H9 (cell line): ENCODE measurements around the gene B4GALNT2. TPM values are rescaled to one million over a fixed set of nuclear protein-coding genes. Genes with fewer than 3 reads are reported as not detected.

Source experiments
- DNase-seq: peaks from one replicate; pipeline ENCODE4 v3.0.0-alpha.2; 2017
- H2AFZ ChIP-seq: one replicate; pipeline ENCODE4 v1.6.1; 2013; ENCODE audit warnings: mild to moderate bottlenecking, low read length, control low read depth, moderate library complexity
- H2AK5ac ChIP-seq: 2 replicates; pipeline ENCODE4 v1.6.1; 2013; ENCODE audit warnings: low read length, control low read depth, mixed read lengths; ENCODE audit not compliant: insufficient read length
- H2BK120ac ChIP-seq: one replicate; pipeline ENCODE4 v1.6.1; 2013; ENCODE audit warnings: low read depth, mild to moderate bottlenecking, low read length, control low read depth, inconsistent platforms; ENCODE audit not compliant: poor library complexity, severe bottlenecking
- H2BK12ac ChIP-seq: 2 replicates; pipeline ENCODE4 v1.6.1; 2013; ENCODE audit warnings: low read length, control low read depth, mixed read lengths, low read depth; ENCODE audit not compliant: insufficient read length
- H2BK15ac ChIP-seq: 2 replicates; pipeline ENCODE4 v1.6.1; 2013; ENCODE audit warnings: low read depth, low read length, control low read depth
- H2BK20ac ChIP-seq: one replicate; pipeline ENCODE4 v1.6.1; 2013; ENCODE audit warnings: low read depth, mild to moderate bottlenecking, low read length, control low read depth, inconsistent platforms; ENCODE audit not compliant: poor library complexity, severe bottlenecking
- H2BK5ac ChIP-seq: 2 replicates; pipeline ENCODE4 v1.6.1; 2013; ENCODE audit warnings: low read length, control low read depth, mixed read lengths; ENCODE audit not compliant: insufficient read length
- H3K14ac ChIP-seq: 2 replicates; pipeline ENCODE4 v1.6.1; 2013; ENCODE audit warnings: low read length, control low read depth; ENCODE audit not compliant: insufficient read depth
- H3K18ac ChIP-seq: 2 replicates; pipeline ENCODE4 v1.6.1; 2013; ENCODE audit warnings: low read depth, mild to moderate bottlenecking, mixed read lengths, low read length, control low read depth; ENCODE audit not compliant: insufficient read length
- H3K23ac ChIP-seq: 2 replicates; pipeline ENCODE4 v1.6.1; 2013; ENCODE audit warnings: low read length, control low read depth, mixed read lengths, low read depth; ENCODE audit not compliant: insufficient read length
- H3K23me2 ChIP-seq: 2 replicates; pipeline ENCODE4 v1.6.1; 2013; ENCODE audit warnings: low read depth, mild to moderate bottlenecking, mixed read lengths, low read length, control low read depth; ENCODE audit not compliant: insufficient read length, poor library complexity, severe bottlenecking
- H3K27ac ChIP-seq: 2 replicates; pipeline ENCODE4 v1.5.1; 2013; ENCODE audit warnings: low read length, control low read depth, mixed read lengths, low read depth; ENCODE audit not compliant: insufficient read length
- H3K27me3 ChIP-seq: 2 replicates; pipeline ENCODE4 v1.6.1; 2013; ENCODE audit warnings: low read length, control low read depth, inconsistent platforms; ENCODE audit not compliant: insufficient read depth
- H3K4ac ChIP-seq: 2 replicates; pipeline ENCODE4 v1.6.1; 2013; ENCODE audit warnings: low read depth, mild to moderate bottlenecking, control low read depth, inconsistent platforms, low read length, moderate library complexity
- H3K4me1 ChIP-seq: 2 replicates; pipeline ENCODE4 v1.6.1; 2013; ENCODE audit warnings: low read length, control low read depth, inconsistent platforms; ENCODE audit not compliant: insufficient read depth
- H3K4me2 ChIP-seq: 2 replicates; pipeline ENCODE4 v1.6.1; 2013; ENCODE audit warnings: low read length, control low read depth, mixed read lengths; ENCODE audit not compliant: insufficient read length, insufficient read depth
- H3K56ac ChIP-seq: 2 replicates; pipeline ENCODE4 v1.6.1; 2013; ENCODE audit warnings: low read depth, mild to moderate bottlenecking, mixed read lengths, low read length, control low read depth; ENCODE audit not compliant: insufficient read length
- H3K79me1 ChIP-seq: 2 replicates; pipeline ENCODE4 v1.6.1; 2013; ENCODE audit warnings: low read depth, mild to moderate bottlenecking, moderate library complexity, low read length, control low read depth, inconsistent platforms; ENCODE audit not compliant: insufficient read depth, poor library complexity, severe bottlenecking
- H3K79me2 ChIP-seq: 2 replicates; pipeline ENCODE4 v1.6.1; 2013; ENCODE audit warnings: low read length, control low read depth, inconsistent platforms; ENCODE audit not compliant: insufficient read depth
- H3K9ac ChIP-seq: 2 replicates; pipeline ENCODE4 v1.6.1; 2013; ENCODE audit warnings: low read length, control low read depth, mixed read lengths; ENCODE audit not compliant: insufficient read length; ENCODE audit errors: extremely low read depth
- H3K9me3 ChIP-seq: one replicate; pipeline ENCODE4 v1.6.1; 2013; ENCODE audit warnings: low read depth, low read length, inconsistent platforms; ENCODE audit not compliant: control insufficient read depth
- H3T11ph ChIP-seq: one replicate; pipeline ENCODE4 v1.6.1; 2013; ENCODE audit warnings: mild to moderate bottlenecking, low read length, control low read depth, inconsistent platforms
- H4K20me1 ChIP-seq: one replicate; pipeline ENCODE4 v1.6.1; 2013; ENCODE audit not compliant: control insufficient read depth, insufficient read length, insufficient read depth
- H4K5ac ChIP-seq: 2 replicates; pipeline ENCODE4 v1.6.1; 2013; ENCODE audit warnings: low read depth, mild to moderate bottlenecking, mixed read lengths, low read length, control low read depth; ENCODE audit not compliant: insufficient read length
- H4K8ac ChIP-seq: replicated peaks from 2 replicates; pipeline ENCODE4 v1.6.1; 2013; ENCODE audit warnings: low read length, control low read depth, mixed read lengths, low read depth; ENCODE audit not compliant: insufficient read length
- H4K91ac ChIP-seq: 2 replicates; pipeline ENCODE4 v1.6.1; 2013; ENCODE audit warnings: low read depth, mild to moderate bottlenecking, moderate library complexity, mixed read lengths, low read length, control low read depth; ENCODE audit not compliant: insufficient read length
- H3K27ac Mint-ChIP-seq, 3 experiments: 2 replicates in 2 of 3; 3 replicates in 1 of 3; pipeline ENCODE4 v1.8.0; 2020 to 2021; ENCODE audit warnings: mixed read lengths in 3 of 3, mild to moderate bottlenecking in 1 of 3, moderate library complexity in 1 of 3
- H3K27me3 Mint-ChIP-seq: 2 replicates; pipeline ENCODE4 v1.8.0; 2021; ENCODE audit warnings: low read depth, mild to moderate bottlenecking, moderate library complexity, mixed read lengths
- H3K36me3 Mint-ChIP-seq, 3 experiments: 2 replicates in 2 of 3; 3 replicates in 1 of 3; pipeline ENCODE4 v1.8.0; 2020 to 2021; ENCODE audit warnings: low read depth in 3 of 3, mixed read lengths in 3 of 3; ENCODE audit not compliant: insufficient read depth in 1 of 3
- H3K4me1 Mint-ChIP-seq, 2 experiments: 2 replicates each; pipeline ENCODE4 v1.8.0; 2020; ENCODE audit warnings: mixed read lengths in 2 of 2
- H3K4me3 Mint-ChIP-seq, 2 experiments: 2 replicates in 1 of 2; 3 replicates in 1 of 2; pipeline ENCODE4 v1.8.0; 2020 to 2021; ENCODE audit warnings: mild to moderate bottlenecking in 2 of 2, mixed read lengths in 2 of 2, moderate library complexity in 1 of 2
- H3K9me3 Mint-ChIP-seq, 2 experiments: 2 replicates in 1 of 2; 3 replicates in 1 of 2; pipeline ENCODE4 v1.8.0; 2020; ENCODE audit warnings: mild to moderate bottlenecking in 2 of 2, mixed read lengths in 2 of 2, moderate library complexity in 1 of 2
- CTCF ChIP-seq: fragments of 200-600 bp; sonication (generic); conservative IDR thresholded peaks from 3 replicates; pipeline ENCODE4 v1.8.0; 2021; ENCODE audit warnings: antibody characterized with exemption, mild to moderate bottlenecking
- WGBS: extraction: QIAGEN DNeasy Blood & Tissue Kit; methylation state at CpG from one replicate; pipeline ENCODE4 v1.1.7; 2013; ENCODE audit warnings: missing lambda C conversion rate, low lambda C conversion rate, mixed read lengths; ENCODE audit not compliant: insufficient read length; ENCODE audit errors: extremely low coverage; 5-methylcytosine and 5-hydroxymethylcytosine counted together
- total RNA-seq: library from RNA; stranded (reverse); gene quantifications from 2 replicates; pipeline ENCODE4 v1.2.1, GENCODE V29; 2021

Gene B4GALNT2
- total RNA-seq, 1 experiment from 2014 or later: not detected

DNA sequence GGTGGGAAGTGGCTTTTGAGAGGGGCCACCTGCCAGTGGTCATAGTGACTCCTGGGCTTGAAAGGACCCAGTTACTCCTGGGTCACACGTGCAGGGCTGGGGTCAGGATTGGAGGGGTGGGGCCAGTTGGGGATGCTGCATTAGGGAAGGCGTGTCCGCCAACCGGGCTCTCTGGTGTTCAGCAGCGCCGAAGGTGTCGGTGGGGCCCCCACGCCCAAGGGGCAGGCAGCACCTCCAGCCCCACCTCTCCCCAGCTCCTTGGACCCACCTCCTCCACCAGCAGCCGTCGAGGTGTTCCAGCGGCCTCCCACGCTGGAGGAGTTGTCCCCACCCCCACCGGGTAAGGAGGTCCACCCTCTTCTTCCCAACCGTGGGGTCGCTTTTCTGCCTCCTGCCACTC, 87.4 kb downstream of the B4GALNT2 start:
- Mint-ChIP-seq H3K9me3 (no peaks in the 10 kb centered on the region), H3K4me1 (peaks cover 27% of the 10 kb centered on the region in 2 experiments), H3K27me3 (peaks cover 47% of the 10 kb centered on the region), H3K27ac (no peak overlapping the region), H3K4me3 (no peak overlapping the region), H3K36me3 (no peaks in the 10 kb centered on the region; a peak in 1 of 7 replicates)
- Histone ChIP-seq H3K23ac (no peak overlapping the region), H3K9ac (no peak overlapping the region), H3K27ac (no peak overlapping the region), H3K14ac (no peak overlapping the region; the same call in 1 of the 2 replicates), H2BK12ac (no peak overlapping the region), H3K23me2 (peaks cover 8% of the 10 kb centered on the region), H3K9me3 (no peaks in the 10 kb centered on the region), H2BK15ac (no peak overlapping the region), H4K5ac (no peak overlapping the region), H2AFZ (no peak overlapping the region), H2BK5ac (no peak overlapping the region), H3K79me2 (no peaks in the 10 kb centered on the region), H3T11ph (no peak overlapping the region), H3K27me3 (peaks cover 6% of the 10 kb centered on the region; the same call in 1 of the 2 replicates), H4K91ac (no peak overlapping the region), H4K20me1 (no peaks in the 10 kb centered on the region), H2BK20ac (no peak overlapping the region), H2BK120ac (no peak overlapping the region), H3K4ac (no peak overlapping the region), H3K56ac (no peak overlapping the region), H3K4me1 (0 out of 2 replicates have a peak, but pooled peaks cover 2% of the 10 kb centered on the region), H3K79me1 (no peaks in the 10 kb centered on the region), H2AK5ac (no peak overlapping the region), H4K8ac (no peak overlapping the region), H3K4me2 (no peak overlapping the region), H3K18ac (no peak overlapping the region)
- WGBS: no CpG with 5 or more reads among the region's 15 CpGs
- no peak for TF ChIP-seq CTCF
- DNase-seq: no peak
